HG02759 (cell line): Measurements from ENCODE around the gene CYTH1.

Experiments
- ATAC-seq: cut with Tn5 transposase; IDR thresholded peaks from one replicate; pipeline ENCODE4 v1.9.1; 2021; ENCODE audit warnings: mild to moderate bottlenecking, moderate library complexity; ENCODE audit not compliant: unreplicated experiment

CYTH1 gene

DNA sequence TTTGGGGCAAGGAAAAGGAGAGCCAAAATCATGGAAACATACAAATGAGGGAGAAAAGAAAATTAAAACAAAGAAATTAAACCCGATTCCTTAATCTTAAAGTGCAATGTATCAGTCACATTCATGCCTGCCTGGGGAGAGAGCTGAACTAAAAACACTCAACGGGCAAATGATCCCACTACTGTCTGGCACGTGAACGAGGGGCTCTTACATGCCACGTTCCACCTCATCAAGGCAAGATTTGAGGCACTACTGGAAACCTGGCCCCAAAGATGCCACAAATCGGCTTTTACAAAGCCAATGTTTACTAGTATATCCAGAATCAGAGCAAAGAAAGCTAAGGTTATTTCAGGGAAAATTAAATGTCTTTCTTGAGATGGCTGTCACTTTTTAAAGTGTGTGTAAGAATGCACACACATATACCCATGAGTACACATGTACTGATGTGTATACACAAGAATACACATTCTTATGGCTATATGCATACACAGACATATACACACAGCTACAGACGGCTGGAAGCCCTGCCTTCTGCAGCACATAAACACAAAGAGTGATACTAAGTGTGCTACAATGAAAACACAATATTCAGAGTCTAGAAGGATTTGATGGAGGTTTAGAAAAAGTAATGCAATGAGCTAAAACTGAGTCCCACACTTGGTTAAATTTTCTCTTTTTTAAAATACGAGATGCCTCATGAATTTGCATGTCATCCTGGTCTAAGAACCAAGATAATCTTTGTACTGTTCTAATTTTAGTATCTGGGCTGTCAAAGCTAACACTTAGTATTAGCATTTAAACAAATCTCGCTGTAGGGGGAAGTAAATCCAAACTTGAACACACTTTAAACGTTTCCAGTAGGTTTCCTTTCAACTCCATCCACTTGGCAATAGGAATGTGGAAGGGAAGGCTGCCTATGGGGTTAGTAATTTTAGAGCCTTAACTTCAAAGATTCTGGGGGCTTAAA lies 85.8 kb downstream of the CYTH1 start:
- no peak for ATAC-seq

DNA sequence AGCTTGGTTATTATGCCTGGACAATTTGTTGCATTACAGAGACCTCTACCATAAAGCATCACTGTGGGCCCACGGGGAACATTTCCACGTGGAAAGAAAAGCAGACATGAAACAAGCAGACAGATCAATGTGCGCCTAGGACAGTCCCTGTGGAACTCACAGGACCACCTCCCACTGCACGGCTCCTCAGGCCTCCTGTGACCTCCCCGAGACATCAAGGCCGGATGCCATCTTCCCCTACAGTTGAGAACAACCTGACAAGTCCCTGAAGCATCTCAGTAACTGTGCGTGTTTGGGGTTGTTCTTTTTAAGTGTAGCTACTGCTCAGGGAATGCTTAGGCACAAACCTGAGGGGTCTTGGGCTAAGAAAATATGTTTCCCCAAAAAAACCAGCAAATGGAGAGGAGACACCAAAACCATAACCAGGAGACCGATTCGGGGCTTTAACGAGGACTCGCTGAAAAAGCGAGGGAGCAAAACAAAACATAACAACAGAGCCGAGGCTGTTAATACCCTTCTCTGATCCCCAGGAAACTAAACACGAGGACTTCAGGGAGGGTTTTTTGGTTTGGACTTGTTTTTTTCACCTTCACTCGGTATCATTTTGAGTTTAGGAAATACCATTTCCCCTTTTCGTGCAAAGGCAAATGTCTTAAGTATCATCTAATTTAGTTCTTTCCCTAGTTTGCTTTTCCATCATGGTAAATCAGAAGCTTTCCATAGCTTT lies 87.1 kb downstream of the CYTH1 start:
- no peak for ATAC-seq

DNA sequence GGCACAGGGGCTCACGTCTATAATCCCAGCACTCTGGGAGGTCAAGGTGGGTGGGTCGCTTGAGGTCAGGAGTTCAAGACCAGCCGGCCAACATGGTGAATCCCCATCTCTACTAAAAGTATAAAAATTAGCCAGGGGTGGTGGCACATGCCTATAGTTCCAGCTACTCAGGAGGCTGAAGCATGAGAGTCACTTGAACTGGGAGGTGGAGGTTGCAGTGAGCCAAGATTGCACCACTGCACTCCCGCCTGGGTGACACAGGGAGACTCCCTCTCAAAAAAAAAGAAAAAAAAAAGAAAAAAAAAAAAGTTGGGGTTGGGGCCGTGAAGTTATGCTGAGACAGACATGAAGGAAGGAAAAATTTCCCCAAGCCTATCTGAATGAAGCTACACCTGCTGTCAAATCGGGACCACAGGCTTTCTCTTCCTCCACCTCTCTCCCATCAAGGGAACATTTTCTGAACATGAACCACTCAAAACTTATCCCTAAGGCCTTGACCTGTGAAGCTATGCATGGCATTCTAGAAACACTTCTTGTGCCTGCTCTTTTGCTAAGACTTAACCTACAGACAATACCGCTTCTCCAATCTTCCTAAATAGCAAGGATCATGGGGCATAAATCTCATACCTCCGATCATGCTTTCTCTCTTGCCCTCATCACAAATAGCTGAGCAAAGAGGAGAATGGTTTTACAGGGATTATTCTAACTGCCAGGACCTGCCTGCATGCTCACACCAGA lies 88.6 kb downstream of the CYTH1 start:
- no peak for ATAC-seq

DNA sequence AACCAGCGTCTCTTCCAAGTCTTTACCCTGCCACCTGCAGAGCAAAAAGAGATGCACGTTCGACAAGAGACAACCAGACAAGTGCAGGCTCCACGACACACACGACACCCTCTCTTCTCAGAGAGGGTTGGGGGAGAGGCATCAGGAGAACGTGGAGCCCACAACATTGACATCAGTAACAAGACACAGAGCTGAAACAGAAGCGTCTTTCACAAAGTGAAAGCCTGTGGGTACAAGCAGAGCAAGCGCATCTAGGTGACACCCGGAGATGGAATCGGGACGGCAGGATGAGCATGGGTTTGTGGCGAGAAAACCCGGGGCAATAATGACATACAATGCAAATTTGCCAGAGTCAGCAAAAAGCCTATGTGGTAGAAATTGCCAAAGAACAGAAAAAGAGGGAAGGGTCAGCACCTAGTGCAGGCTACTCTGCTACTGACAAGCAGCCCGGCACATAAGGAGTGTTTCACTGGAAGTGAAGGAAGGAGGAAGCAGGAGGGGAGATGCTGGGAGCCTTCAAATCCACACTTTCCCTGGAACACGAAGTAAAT lies 89.5 kb downstream of the CYTH1 start:
- no peak for ATAC-seq

DNA sequence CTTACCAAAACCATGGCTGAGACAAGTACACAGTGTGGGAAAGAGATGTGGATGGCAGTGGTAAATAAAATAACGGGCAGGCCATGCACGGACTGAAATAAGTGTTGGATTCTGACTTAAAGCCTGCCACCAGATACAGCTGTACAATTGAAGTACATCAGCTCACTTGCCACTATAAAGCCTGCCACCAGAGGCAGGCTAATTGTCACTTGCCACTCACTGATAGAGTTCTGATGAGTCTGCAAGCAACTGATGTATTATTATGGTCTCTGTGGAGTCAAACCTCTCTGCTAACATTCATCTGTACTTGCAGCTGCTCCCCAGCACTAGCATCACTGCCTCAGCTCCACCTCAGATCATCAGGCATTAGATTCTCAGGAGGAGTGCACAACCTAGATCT lies 93.0 kb downstream of the CYTH1 start:
- no peak for ATAC-seq

DNA sequence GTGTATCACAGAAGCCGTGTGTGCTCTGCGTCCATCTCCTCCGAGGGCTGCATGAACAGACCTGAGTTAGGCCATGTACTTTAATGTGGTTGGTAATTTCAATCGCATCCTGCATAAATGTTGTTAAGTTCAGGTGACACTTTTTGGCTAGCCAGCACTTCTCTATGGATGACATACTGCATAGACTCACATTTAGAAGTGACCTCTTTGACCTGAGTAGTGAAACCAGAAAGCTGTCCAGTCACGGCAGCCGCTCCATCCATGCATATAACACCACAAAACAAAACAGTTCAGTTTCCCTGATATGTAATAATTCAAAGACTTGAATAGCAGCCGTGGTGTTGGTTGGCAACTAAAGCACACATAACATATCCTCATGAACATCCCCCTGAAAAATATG lies 94.1 kb downstream of the CYTH1 start:
- no peak for ATAC-seq

DNA sequence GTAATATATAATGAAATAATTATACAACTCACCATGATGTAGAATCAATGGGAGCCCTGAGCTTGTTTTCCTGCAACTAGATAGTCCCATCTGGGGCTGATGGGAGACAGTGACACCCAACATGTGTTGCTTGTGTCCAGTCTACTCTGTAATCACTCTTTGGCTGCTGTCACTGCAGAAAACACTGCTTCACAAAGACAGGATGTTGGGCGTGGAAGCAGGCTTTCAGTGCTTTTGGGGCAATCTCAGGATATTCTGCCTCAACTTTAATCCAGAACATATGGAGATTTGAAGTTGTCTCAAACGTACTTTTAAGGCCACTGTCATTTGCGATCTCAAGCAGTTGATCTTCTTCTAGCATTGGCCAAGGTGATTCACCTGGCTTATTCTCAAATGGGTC lies 94.9 kb downstream of the CYTH1 start:
- no peak for ATAC-seq

DNA sequence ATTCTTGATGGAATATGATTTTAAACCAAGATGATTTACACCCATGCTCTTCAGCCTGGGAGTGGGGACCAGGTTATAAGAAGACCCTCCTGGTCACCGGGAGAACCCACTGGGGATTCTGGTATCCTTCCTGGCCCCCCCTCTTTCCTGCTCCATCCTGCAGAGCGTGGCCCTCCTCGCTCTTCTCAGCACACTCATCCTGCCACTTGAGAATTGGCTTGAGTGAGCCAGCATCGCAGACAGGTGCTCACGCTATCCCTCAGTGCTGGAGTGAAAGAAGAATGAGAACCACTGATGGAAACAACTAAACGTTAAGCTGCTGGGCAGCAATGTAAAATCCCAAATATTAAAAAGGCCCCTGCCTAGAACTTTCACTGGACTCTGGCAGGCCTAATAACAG lies 98.0 kb downstream of the CYTH1 start:
- no peak for ATAC-seq

DNA sequence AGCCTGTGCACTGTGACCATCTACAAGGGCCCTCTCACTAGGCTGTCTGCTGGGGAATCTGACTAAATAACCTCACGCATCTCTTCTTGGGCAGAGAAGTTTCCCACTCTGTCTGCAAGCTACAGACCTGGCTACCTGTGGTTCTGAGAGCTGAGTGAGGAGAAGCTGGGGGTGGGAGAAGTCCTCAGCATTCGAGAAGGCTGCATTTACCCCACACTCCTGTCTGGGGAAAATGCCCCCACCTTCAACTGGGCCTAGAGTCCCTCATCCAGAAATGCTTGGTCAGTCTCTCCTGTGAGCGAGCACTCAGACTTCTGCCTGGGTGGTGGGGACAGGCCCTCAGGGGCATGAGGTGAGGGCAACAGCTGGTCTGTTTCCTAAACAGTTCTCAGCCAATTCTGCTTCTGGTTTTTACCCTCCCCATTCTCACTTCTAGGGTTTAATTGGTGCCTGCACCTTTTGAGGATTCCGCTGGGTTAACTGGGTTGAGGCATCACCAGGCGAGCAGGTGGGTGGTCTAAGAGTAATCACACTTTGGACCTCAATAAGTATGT lies 98.6 kb downstream of the CYTH1 start:
- no peak for ATAC-seq

DNA sequence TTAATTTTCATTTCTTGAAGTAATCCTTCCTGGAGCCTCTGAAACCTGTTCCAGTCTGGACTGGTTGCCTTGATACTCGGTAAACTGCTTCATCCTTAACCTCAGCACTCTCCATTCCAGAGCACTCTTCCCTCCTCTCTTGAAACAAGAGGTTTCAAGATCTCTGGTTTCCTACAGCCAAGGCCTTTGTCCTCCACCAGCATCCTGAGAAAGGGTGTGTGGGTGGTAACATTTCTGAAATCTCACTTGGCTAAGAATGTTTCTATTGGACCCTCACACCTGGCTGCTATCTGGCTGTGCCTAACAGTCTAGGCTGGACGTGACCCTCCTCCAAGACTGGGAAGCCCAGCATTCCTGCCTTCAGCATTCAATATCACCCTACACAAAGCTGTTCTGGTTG lies 99.7 kb downstream of the CYTH1 start:
- ATAC-seq: no peak

DNA sequence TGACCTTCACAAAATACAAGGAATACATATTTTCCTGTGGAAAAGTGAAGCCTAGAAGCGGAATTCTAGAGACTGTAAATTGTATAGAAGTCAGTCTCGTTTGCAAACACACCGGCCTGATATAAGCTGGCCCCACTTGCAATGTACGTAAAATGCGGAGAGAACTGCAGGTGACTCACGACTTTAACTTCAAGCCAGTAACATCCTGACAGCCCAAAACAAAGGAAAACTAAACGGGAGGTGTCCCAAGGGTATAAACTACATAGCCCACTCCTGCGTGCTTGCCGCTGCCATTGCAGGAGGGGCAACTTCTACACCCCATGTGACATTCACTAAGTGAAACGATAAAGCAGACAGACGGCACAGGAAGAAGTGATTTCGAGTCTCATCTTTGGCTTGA lies 101.6 kb downstream of the CYTH1 start:
- no peak for ATAC-seq

DNA sequence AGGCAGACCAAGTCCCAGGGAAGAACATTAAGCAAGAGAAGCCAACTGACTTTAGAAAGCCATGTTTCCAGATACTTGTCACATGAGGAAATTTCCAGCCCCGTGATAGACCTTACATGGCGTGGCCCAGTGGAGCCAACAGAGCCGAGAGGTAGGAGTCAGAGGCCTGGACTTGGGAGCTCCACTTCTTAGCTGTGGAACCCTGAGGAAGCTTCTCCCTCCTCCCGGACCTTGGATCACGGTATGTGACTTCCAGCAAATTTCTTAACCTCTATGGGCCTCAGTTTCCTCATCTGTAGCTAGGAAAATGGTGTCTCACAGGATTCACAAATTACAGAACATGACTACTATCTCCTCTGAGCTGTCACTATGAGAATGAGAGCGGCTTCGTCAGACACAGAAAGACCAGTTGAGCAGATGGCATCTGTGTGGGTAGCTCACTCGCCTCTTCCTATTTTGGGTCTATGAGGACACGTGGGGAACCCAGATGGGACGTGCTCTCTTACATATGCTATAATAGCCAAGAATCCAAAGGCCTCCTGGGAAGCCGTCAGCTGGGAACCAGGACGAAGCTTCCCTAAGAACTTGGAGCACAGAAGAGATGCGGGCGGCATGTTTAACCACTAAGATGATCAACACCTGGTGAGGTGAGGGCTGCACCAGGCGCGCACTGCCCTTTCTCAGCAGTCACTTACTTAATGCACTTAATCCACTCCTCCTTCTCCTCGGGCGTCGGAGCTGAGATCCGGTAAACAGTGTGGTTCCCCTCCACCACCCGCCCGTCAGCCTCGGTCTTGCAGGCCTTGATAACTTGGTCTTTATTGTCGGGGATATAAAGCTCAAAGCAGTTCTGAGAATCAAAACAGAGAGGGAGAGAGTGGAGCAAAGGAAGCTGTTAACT lies 102.3 kb downstream of the CYTH1 start:
- no peak for ATAC-seq

DNA sequence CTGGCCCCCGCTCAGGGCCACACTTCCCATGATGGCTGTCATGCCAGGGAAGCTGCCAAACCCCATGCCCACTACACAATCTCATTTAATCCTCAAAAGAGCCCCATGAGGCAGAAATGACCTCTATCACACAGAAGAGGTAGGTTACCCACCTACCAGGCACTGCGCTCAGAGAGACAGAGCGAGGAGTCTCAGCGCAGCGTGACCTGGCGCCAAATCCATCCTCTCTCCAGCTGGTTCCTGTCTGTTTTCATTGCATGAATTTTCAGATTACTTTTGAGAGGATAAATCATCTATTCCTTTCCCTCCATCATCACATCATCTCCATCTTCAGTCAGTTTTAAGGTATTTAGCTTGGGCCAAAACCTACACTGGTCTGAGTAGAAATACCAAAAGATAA lies 103.4 kb downstream of the CYTH1 start:
- no peak for ATAC-seq

DNA sequence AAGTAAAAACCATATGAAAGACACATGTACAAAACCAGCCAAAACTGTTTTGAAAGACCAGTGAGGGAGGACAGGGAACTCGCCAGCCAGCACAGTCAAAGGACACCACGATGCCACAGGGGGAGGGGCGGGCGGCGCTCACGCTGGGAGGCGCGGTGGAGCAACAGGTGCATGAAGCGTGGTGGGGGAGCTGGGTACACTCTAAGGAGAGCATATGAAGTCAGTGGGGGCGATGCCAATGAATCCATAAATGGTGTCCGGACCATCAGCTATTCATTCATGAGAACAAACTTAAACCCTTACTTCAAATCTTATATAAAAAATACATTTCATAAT lies 103.9 kb downstream of the CYTH1 start:
- ATAC-seq: no peak

DNA sequence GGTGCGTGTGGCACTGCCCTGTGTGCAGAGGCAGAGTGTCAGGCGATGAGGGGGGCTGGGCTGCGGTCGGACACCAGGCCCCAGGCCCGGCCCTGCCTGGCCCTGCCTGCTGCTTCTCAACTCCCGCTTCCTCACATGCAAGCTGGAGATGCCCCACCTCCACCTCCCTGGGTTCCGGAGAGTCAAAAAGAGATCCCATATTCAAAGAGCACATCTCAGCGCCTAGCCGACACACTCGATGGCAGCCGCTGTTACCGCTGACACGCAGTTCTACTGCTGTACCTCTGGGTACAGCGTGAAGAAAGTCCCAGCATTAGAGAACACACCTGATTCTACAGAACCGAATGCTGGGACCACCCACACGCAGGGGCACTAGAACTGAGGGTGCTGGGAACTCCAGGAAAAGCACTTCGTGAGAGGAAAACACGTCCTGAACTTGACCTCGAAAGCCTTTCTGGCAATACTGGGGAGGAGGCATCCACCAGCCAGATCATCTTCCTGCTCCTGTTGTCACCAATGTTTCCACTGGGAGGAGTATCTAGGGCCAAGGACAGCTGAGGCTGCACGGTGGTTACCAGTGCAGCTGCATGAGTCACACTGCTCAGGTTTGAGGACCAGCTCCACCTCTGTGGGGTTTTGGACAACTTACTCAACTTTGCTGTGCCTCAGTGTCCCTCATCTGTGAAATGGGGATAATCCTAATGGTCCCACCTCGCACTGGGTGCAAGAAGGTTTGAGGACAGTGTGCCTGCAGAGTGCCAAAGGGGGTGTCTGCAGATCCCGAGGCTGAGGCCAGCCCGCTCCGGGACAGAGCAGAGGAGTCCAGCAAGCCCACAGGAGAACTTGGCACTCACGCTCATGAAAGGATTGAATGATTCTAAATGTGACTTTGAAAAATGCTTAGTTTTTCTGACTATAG lies 104.5 kb downstream of the CYTH1 start:
- ATAC-seq: no peak

DNA sequence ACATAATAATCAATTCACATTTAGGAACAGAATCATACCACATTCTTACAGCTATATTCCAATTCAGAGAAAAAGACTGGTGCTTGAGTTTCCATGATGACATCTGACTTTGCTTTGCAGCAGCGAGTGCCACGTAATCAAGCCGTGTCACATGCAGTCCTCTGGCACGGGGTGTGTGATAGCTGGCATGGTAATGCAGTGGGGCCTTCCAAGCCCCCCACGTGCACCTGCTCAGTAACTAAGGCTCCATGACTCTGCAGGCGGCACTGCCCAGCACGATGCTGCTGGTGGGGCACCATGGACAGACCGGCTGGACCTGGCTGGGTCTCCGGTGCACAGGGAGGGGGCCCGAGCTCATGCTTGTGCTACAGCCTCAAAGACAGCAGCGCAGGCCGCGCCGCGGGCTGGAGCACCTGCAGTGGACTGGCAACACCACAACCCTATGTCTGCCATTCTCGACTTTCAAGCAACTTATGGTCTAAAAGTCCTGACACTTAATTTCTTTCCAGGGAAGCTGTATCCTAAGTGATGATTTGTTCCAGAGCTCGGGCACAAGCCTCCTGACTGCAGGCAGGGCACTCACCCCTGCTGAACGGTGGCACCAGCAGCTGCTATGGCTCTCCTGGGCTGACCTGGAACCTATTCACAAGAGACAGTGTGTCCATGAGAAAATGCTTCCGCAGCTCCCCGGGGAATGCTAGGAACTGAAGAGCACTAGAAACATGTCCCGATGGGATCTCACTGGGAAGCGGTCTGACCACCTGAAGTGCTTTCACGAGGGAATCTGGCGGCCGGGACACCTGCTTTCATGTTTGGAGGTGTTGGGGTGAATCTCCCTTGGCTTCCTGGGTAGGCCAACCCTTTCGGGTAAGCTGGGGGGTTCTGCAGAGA lies 105.4 kb downstream of the CYTH1 start:
- ATAC-seq: no peak

DNA sequence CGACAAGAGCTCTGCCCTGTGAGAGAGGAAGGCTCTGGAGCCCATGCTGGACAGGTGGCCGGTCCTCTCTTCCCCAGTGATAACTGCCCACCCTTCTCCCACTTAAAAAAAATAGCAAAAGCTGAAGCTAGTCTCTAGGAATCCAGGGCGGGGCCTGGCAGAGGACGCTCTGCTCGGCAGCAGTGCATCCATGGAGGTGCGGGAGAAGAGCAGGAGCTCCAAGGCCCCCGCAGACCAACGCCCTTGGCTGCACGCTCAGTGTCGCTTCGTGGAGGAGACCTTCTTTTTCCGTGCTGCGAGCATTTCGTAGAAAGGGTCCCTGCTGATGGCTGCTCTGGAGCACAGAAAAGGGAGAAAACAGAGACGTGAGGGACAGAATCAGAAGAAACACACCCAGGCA lies 106.2 kb downstream of the CYTH1 start:
- no peak for ATAC-seq

DNA sequence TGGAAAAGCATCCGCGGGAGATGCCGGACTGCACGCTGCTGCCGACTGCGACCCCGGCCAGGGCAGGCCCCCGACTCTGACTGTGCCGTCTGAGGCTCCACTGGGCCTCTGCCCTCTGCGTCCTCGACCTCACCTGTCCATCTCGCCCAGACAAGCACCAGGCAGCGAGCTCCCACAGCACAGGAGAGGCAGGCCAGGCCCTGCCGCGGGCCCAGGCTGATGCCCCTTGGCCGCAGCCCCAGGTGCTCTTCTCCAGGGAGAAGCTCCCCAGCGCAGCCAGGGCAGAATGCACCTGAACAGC lies 106.8 kb downstream of the CYTH1 start:
- ATAC-seq: no peak
